ENCODE measurements around the gene NUCKS1. TPM values are rescaled to one million over a fixed set of nuclear protein-coding genes. Genes with fewer than 3 reads are reported as not detected.

The NUCKS1 gene
- polyA plus RNA-seq: 113 and 177 TPM in 2 replicates

GRCh38 chr1:205750138-205751035 is at the start of gene NUCKS1:
NUCKS1 (minus strand) TSS chr1:205750182; CDS start chr1:205749973, 209 bp downstream.

GRCh38 chr1:205775015-205775716 is 25.2 kb upstream of the NUCKS1 start, which contains the start of gene RAB29:
RAB29 (minus strand) TSS chr1:205775482; CDS start chr1:205774956, 526 bp downstream.

GRCh38 chr1:205680073-205680851 is 69.7 kb downstream of the NUCKS1 start, which contains the start of gene SLC45A3:
SLC45A3 (minus strand) TSS chr1:205680509; CDS start chr1:205664656, 15,853 bp downstream.

Other genes with a start within 250 kb of the NUCKS1 start
- gene CDK18, start 245.5 kb downstream of the NUCKS1 start, polyA plus RNA-seq: 0.85 TPM in 1 of 2 replicates, not detected in the other
- 2.8 and 3.6 TPM in 2 replicates for gene ELK4, start 118.2 kb downstream of the NUCKS1 start, polyA plus RNA-seq
- not detected in 2 replicates for gene SLC45A3, start 69.7 kb downstream of the NUCKS1 start, polyA plus RNA-seq
- gene RAB29, start 25.3 kb upstream of the NUCKS1 start, polyA plus RNA-seq: 24.7 and 31.1 TPM in 2 replicates
- gene SLC41A1, start 63.0 kb upstream of the NUCKS1 start, polyA plus RNA-seq: 20.4 and 28.1 TPM in 2 replicates
- gene PM20D1, start 100.0 kb upstream of the NUCKS1 start, polyA plus RNA-seq: 0.50 and 4.9 TPM in 2 replicates
- 0.36 TPM in 1 of 2 replicates, not detected in the other for gene SLC26A9, start 193.3 kb upstream of the NUCKS1 start, polyA plus RNA-seq